Measurements from ENCODE around the gene SPAG9. TPM values are rescaled to one million over a fixed set of nuclear protein-coding genes. Genes with fewer than 3 reads are reported as not detected.

The SPAG9 gene
- total and polyA plus RNA-seq, 2 donors (not counting 1 experiment from before 2014, with no cell fraction given) = 8.6 to 64.1 TPM

DNA sequence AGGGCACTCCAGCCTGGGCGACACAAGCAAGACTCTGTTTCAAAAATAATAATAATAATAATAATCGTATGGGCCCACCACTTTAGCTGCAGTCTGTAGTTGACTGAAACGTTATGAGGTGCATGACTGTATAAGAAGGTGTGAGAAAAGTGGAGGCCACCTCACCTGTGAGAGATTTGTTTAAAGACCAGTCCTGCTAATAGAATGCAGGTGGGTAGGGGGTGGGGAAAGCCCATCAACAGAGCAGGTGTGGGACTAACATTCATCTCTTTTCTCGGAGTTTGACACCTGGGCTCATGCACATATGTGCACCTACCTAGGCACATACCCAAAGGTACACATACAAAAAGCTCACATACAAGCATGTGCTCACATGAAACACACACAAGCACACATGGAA, 186.5 kb downstream of the SPAG9 start:
- H3K4me2 ChIP-seq (replicated peaks; ENCODE audit: low read depth, low read length, poor library complexity, severe bottlenecking) = no peak overlapping the region
- 73% methylated on average over 2 of the region's 4 CpGs for WGBS (ENCODE audit: insufficient coverage)

More for the DNA sequence above, 186.5 kb downstream of the SPAG9 start:
- Mint-ChIP-seq H3K4me3 (no peak overlapping the region), H3K27ac (no peak overlapping the region), H3K9me3 (ENCODE audit: insufficient read depth) (no peaks in the 10 kb centered on the region), H3K27me3 (peaks cover 13% of the 10 kb centered on the region), H3K4me1 (peaks cover 18% of the 10 kb centered on the region)
- Histone ChIP-seq H2AFZ (ENCODE audit: insufficient read depth, low read depth, low read length, poor library complexity, severe bottlenecking) (no peak overlapping the region), H3K27me3 (replicated peaks in 1 of 4; ENCODE audit: control extremely low read depth in 1 of 4, control insufficient read depth in 3 of 4, insufficient read depth in 4 of 4, low read length in 3 of 4) (peaks cover 0 to 30% (median 9%) of the 10 kb centered on the region in 4 experiments), H3K36me3 (replicated peaks in 1 of 2; ENCODE audit: control extremely low read depth in 1 of 2, control insufficient read depth in 1 of 2, extremely low read depth in 1 of 2, insufficient read depth in 2 of 2, low read length in 1 of 2) (no peaks in the 10 kb centered on the region), H4K20me1 (ENCODE audit: control insufficient read depth, insufficient read depth, low read length, poor library complexity, severe bottlenecking) (no peaks in the 10 kb centered on the region), H3K4me1 (ENCODE audit: control insufficient read depth in 2 of 2, insufficient read depth in 2 of 2, low read length in 2 of 2) (peaks cover 6 to 11% of the 10 kb centered on the region in 2 donors), H3K9ac (ENCODE audit: low read length) (no peak overlapping the region), H3K4me3 (ENCODE audit: control extremely low read depth in 1 of 5, extremely low read depth in 1 of 5, insufficient read depth in 1 of 5, low read depth in 2 of 5, low read length in 4 of 5) (no peak overlapping the region), H3K9me3 (ENCODE audit: control extremely low read depth in 1 of 3, control insufficient read depth in 2 of 3, insufficient read depth in 1 of 3, low read length in 2 of 3) (no peaks in the 10 kb centered on the region), H3K79me2 (ENCODE audit: control insufficient read depth, insufficient read depth, low read length) (no peaks in the 10 kb centered on the region), H3K27ac (ENCODE audit: low read length in 2 of 2) (no peak overlapping the region)
- ChIA-PET POLR2A (no interaction called here), CTCF (interaction anchor here (0.9 kb wide), 1 partner anchor 82 kb away, joined by 4 read pairs; no protein-coding TSS in a partner anchor)
- no peak for TF ChIP-seq EZH2 (IDR thresholded peaks at IDR 0.05; ENCODE audit: borderline replicate concordance, insufficient read depth, low read depth, low read length, poor library complexity, severe bottlenecking)
- TF ChIP-seq CTCF (IDR thresholded peaks at IDR 0.05) = no peak
- ATAC-seq (ENCODE audit: low read depth) (no peak), DNase-seq (no peak)
- intact Hi-C loops (cut with micrococcal nuclease) = no loop called here

Data from B cell (primary cell).